Measurements from ENCODE around the gene CARD18. TPM values are rescaled to one million over a fixed set of nuclear protein-coding genes. Genes with fewer than 3 reads are reported as not detected.

The CARD18 gene
- total RNA-seq, 1 experiment from 2014 or later = not detected

GRCh38 chr11:105130189-105130813, 9.3 kb downstream of the CARD18 start:
- TF ChIP-seq CTCF (conservative IDR thresholded peaks at IDR 0.05) = no peak
- Histone ChIP-seq H3K23me2 (ENCODE audit: insufficient read length, low read depth, low read length, poor library complexity, severe bottlenecking) (no peaks in the 10 kb centered on the region), H2BK5ac (ENCODE audit: insufficient read length, low read length) (no peak overlapping the region), H3K4me2 (ENCODE audit: insufficient read depth, insufficient read length, low read length) (no peak overlapping the region), H2BK20ac (ENCODE audit: low read depth, low read length, poor library complexity, severe bottlenecking) (no peak overlapping the region), H3K18ac (ENCODE audit: insufficient read length, low read depth, low read length) (no peak overlapping the region), H2BK15ac (ENCODE audit: low read depth, low read length) (no peak overlapping the region), H3K23ac (ENCODE audit: insufficient read length, low read depth, low read length) (no peak overlapping the region), H4K5ac (ENCODE audit: insufficient read length, low read depth, low read length) (no peak overlapping the region), H2AFZ (ENCODE audit: low read length) (no peak overlapping the region), H4K20me1 (ENCODE audit: control insufficient read depth, insufficient read depth, insufficient read length) (no peaks in the 10 kb centered on the region), H3K79me2 (ENCODE audit: insufficient read depth, low read length) (no peaks in the 10 kb centered on the region), H3K4me1 (ENCODE audit: insufficient read depth, low read length) (no peaks in the 10 kb centered on the region), H3K4ac (ENCODE audit: low read depth, low read length) (no peak overlapping the region), H3K9ac (ENCODE audit: extremely low read depth, insufficient read length, low read length) (no peak overlapping the region), H3K9me3 (ENCODE audit: control insufficient read depth, low read depth, low read length) (no peaks in the 10 kb centered on the region), H3K14ac (ENCODE audit: insufficient read depth, low read length) (no peak overlapping the region), H4K91ac (ENCODE audit: insufficient read length, low read depth, low read length) (no peak overlapping the region), H4K8ac (replicated peaks; ENCODE audit: insufficient read length, low read depth, low read length) (no peak overlapping the region), H3K27ac (ENCODE audit: insufficient read length, low read depth, low read length) (no peak overlapping the region), H3K27me3 (ENCODE audit: insufficient read depth, low read length) (no peaks in the 10 kb centered on the region), H2BK120ac (ENCODE audit: low read depth, low read length, poor library complexity, severe bottlenecking) (no peak overlapping the region), H3T11ph (ENCODE audit: low read length) (no peak overlapping the region), H3K56ac (ENCODE audit: insufficient read length, low read depth, low read length) (no peak overlapping the region), H2AK5ac (ENCODE audit: insufficient read length, low read length) (no peak overlapping the region), H3K79me1 (ENCODE audit: insufficient read depth, low read depth, low read length, poor library complexity, severe bottlenecking) (no peaks in the 10 kb centered on the region), H2BK12ac (ENCODE audit: insufficient read length, low read depth, low read length) (no peak overlapping the region)
- Mint-ChIP-seq H3K4me3 (no peak overlapping the region), H3K27me3 (ENCODE audit: low read depth) (no peaks in the 10 kb centered on the region), H3K9me3 (peaks cover 11 to 15% of the 10 kb centered on the region in 2 experiments), H3K4me1 (no peaks in the 10 kb centered on the region), H3K36me3 (ENCODE audit: insufficient read depth in 1 of 3, low read depth in 3 of 3) (peaks cover 9 to 13% (median 12%) of the 10 kb centered on the region in 3 experiments; a peak in 5 of 7 replicates), H3K27ac (no peak overlapping the region)
- no peak for DNase-seq
- no CpG with 5 or more reads among the region's 3 CpGs for WGBS (ENCODE audit: extremely low coverage, insufficient read length, low lambda C conversion rate)

Data from H9 (cell line).